CD4-positive, alpha-beta T cell treated with Interferon gamma for 1 hour (primary cell): Measurements from ENCODE around the gene ACSM3.
"Not testable (repeated sequence)": the region's sequence is repeated elsewhere in the genome, so short reads cannot be mapped to it uniquely, and the experiment has no call there.

Experiments used
- DNase-seq: peaks from one replicate; pipeline ENCODE4 v3.0.0-alpha.2; 2020

The ACSM3 gene, protein sequence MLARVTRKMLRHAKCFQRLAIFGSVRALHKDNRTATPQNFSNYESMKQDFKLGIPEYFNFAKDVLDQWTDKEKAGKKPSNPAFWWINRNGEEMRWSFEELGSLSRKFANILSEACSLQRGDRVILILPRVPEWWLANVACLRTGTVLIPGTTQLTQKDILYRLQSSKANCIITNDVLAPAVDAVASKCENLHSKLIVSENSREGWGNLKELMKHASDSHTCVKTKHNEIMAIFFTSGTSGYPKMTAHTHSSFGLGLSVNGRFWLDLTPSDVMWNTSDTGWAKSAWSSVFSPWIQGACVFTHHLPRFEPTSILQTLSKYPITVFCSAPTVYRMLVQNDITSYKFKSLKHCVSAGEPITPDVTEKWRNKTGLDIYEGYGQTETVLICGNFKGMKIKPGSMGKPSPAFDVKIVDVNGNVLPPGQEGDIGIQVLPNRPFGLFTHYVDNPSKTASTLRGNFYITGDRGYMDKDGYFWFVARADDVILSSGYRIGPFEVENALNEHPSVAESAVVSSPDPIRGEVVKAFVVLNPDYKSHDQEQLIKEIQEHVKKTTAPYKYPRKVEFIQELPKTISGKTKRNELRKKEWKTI

DNA sequence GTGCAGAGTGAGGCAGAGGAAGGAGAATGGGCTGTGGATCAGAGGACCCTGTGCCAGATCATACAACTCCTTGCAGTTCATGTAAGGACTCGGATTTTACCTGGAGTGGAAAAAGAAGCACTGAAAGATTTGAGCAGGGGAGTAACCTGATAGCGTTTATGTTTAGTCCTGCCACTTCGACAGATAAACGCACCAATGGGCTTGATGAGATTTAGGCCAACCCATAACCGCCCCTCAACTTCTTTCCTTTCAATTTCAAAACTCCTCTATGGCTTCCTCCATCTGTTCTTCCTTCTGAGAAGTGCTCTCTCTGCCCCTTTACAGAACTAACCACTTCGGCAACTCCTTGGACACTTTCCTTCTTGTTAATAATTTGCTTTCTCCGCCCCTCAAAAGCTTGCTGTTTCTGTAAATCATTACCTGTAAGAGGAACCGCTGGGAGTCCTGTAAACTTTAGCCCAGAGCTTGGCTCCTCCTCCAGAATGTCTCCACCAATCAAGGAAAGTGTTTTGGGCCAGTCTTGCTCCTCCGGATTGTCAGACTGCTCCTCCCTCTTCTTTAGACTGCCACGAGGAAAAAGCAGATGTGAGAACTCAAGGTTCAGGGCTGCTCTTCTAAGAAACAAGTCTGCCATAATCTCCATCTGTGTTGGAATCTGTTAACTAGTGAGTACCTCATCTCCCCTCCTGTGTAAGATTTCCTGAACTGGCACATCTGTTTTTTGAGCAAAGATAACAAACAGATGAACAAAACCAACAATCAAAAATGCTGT, at the start of gene ACSM3:
TSS of gene ACSM3 (plus strand) at position 554 of the 772 bp plus-strand sequence. CDS start 6,021 bp downstream, outside the sequence.
- DNase-seq = peak; percentile 80

- not testable (repeated sequence) for DNase-seq
Measured at GRCh38 chr16:20717718-20718117, 46.1 kb upstream of the ACSM3 start.

DNA sequence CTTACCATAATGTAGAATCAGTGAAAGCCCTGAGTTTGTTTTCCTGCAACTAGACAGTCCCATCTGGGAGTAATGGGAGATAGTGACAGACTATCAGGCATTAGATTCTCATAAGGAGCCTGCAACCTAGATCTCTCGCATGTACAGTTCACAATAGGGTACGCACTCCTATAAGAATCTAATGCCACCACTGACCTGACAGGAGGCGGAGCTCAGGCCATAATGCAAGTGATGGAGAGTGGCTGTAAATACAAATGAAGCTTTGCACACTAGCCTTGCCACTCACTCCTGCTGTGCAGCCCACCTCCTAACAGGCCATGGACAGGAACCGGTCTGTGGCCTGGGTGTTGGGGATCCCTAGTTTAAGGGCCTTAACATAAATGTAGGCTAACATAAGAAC, 43.6 kb upstream of the ACSM3 start:
- no peak for DNase-seq

DNA sequence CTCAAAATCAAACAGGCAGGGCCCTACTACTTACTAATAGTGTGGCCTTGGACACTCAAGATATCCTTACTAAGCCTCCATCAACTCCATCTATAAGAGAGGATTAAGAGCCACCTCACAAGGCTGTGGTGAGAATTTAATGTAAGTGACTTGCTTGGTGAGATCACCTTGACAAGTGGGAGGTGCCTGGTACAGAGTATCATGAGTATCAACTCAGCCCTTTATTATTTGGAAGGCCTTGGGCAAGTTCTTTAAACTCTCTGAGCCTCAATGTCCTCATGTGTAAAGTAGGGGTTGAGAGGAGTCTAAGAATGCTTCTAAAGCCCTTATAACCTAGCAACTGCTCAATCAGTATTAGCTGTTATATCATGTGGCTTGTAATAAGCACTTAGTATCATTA, 37.2 kb upstream of the ACSM3 start:
- DNase-seq = no peak

- no peak for DNase-seq
Measured at GRCh38 chr16:20727181-20727580, 36.6 kb upstream of the ACSM3 start.

GRCh38 chr16:20729141-20729540, 34.7 kb upstream of the ACSM3 start:
- DNase-seq = no peak

- DNase-seq = no peak
Measured at GRCh38 chr16:20734056-20734455, 29.8 kb upstream of the ACSM3 start.

- DNase-seq = no peak
Measured at GRCh38 chr16:20734782-20735181, 29.0 kb upstream of the ACSM3 start.

DNA sequence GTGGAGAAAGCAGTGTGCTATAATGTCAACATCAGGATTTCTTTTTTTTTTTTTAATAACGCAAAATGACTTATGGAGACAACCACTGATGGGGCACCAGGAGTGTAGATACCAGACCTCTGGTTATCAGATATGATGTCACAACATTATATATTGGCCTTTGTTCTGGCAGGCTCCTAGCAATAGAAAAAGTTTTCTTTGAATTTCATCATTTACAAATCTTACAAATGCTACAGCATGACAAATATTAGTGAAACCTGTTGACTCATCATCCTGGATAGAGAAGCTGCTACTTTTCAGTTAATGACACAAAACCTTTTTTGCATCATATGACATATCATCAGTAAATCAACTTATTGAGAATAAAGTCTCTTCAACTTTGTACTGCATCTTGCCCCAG, 28.3 kb upstream of the ACSM3 start:
- DNase-seq = no peak

GRCh38 chr16:20740007-20740883, 23.6 kb upstream of the ACSM3 start:
- DNase-seq = peak; percentile 13

DNA sequence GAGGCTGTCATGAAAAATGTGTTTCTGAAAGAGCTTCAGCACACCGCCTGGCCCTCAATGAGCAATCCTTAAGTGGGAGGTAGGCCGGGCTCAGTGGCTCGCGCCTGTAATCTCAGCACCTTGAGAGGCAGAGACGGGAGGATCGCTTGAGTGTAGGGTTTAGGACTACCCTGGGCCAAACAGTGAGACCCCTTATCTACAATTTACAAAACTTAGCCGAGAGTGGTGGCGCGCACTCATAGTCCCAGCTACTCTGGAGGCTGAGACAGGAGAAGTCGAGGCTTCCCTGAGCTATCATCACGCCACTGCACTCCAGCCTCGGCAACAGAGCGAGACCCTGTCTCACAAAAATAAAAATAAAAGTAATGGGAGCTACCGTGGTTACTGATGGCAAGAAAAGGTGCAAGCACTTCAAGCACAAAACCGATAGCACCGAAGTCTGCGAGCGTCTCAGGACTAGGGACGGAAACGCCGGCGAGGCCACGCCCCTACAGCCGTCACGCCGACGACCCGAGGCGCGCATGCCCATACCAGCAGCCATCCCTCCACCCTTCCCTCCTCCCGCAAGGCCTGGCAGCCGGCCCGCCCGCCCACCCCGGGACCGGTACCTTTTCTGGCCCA, 22.8 kb upstream of the ACSM3 start:
- DNase-seq = peak; percentile 91

DNA sequence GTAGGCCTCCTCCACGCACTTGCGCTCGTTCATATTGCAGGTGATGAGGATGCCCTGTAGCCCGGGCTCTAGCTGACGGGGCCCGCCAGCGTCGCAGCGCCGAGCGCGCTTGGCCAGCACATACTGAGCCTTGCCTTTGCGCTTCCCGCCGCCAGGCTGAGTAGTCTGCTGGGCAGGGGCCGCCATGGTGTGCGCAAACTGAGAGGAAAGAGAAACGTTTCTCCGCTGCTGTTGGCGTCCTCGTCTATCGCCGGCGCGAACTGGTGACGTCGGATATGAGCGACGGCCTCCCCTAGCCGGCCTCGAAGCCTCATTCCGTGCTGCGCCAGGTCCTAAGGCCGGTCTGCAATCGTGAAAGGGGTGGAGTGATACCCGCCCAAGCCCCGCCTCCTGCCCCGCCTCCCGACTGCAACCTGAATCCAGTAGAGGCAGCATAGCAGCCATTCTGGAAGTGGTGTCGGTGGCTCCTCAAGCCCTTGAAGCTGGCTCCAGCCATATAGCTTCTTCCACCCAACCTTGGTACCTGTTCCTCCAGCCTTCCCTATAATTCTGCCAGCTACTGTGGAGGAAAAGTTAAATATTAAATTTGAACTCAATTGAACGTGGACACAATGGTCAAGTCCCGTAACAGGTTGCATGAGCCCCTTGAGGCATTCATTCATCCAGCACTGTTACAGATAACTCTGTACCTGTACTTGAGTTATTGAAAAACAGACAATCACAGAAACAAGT, 22.1 kb upstream of the ACSM3 start, which contains the start of gene THUMPD1:
TSS of gene THUMPD1 (minus strand) at position 265 of the 732 bp plus-strand sequence. CDS start at position 186, 79 bp downstream.
- DNase-seq = peak; percentile 97

DNA sequence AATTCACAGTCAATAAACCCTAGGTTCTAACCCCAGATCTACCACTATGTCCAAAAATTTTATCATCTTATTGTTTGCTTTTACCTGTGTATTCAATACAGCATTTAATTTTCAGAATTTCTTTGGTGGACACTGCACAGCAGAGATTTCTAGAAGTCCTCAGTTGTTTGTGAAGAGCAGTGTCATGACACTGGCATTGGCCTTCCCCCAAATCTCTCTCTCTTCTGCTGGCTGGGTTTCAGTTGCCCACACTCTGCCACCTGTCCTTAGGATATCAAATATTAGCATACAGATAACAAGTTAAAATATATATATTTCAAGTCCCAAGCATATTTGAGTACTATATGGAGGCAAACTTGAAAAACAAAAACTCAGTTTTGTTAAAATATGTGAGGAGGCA, 20.2 kb upstream of the ACSM3 start:
- no peak for DNase-seq

DNA sequence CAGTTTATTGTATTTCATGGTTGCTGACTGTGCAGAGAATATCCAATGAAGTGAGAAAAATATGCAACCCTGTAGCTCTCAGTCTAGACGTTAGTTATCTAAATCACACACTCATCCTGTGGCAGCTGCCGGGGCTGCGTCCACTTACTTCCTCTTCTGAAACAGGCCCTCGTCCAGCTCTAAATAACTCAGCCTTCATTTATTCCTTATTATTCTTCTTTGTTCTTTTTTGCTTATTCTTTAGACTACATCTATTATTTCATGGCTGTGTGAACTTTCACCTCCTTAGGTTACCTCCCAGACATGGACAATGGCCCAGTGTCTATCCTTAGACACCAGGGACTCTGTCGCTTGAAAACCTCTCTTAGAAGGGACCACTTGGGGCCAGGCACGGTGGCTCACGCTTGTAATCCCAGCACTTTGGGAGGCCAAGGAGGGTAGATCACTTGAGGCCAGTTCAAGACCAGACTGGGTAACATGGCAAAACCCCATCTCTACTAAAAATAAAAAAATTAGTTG, 18.8 kb upstream of the ACSM3 start:
- DNase-seq = no peak

DNA sequence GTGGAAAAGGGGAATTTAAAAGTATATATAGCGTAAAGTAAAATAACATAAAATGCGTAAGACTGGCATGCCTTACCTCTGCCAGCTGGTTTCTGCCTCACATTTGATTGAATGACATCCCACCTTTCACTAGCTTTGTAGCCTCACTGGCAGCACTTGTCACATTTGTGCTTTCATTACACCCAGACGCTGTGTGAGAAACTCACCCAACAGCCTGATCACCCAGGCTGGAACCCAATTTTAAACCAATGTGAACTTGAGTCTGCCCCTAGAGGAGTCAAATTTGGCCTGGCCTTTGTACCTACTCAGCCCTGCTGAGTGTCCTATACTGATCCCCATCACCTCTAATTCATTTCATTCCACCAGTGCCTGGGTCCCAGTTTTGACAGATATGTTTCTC, 17.4 kb upstream of the ACSM3 start:
- no peak for DNase-seq

DNA sequence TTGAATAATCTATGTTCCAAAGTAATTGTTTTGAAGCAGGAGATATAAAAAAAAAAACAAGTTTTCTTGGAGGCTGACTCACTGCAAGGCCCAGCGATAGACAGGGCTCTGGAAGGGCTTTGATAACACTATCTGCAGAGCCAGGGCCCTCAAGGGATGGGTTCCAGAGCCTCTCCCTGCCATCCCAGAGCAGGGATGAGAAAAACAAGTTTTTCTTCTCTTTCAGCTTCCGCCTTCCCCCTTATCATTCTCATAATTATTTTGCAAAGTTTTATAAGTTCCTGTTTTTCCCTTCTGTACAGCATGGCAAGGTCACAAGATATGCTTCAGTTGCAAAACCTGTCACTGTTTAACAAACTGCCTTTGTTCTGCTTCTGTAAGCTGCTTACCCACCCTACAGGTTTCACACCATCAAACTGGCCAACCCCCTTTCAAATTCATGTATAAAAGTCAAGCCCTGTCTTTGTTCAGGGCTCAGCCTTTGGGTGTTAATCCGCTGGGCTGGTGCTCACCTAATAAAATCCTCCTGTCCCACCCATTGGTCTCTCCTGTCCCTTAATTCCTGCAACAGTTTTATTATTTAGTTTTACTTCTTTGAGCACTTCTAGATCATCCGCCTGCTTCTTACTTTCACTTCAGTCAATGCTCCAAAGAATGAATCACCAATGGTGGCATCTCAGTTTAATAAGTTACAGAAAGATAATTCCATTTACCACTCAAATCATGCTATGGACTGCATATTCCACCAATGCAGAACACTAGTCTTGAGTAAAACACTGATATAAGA, 16.6 kb upstream of the ACSM3 start:
- no peak for DNase-seq

DNA sequence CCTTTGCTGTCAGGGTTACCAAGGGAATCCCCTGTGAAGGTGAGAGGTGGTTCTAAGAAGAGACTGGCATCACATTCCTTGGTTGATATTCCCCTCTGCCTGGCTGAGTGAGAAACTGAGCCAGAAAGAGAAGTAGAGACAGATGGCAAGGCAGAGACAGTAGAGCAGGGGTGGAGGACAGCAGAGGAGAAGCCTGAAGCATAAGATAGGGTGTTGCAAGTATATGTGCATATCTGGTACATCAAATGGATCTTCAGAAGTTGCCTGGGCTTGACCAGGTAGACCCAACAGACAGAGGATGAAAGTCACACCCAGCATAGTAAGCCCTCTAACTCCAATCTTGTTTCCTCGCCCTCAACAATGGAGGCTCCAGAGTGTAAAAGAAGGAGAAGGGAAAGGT, 14.3 kb upstream of the ACSM3 start:
- DNase-seq = no peak

DNA sequence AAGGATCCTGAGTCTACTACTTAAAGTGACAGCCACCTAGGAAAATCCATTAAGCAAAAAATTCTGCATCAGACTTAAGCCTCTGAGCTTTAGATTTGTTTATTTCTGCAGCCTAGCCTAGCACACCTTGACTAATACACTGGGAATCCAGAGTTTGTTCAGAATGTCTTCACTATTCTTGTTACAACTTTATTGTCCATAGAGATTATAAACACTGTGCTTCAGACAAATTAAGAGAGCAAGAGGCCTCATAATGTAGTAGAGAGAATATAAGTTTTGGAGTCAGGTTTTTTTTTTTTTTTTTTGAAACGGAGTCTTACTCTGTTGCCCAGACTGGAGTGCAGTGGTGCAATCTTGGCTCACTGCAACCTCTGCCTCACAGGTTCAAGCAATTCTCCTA, 13.3 kb upstream of the ACSM3 start:
- DNase-seq = no peak

- no peak for DNase-seq
Measured at GRCh38 chr16:20753727-20754126, 10.1 kb upstream of the ACSM3 start.

GRCh38 chr16:20755238-20755637, 8.6 kb upstream of the ACSM3 start:
- DNase-seq = no peak
